Adrenal gland (tissue), 5 donors: ENCODE measurements around the gene RPS6KA1.

Experiments
- POLR2A ChIP-seq, 2 donors: fragments of 450-650 bp; IDR thresholded peaks; one replicate each; pipeline ENCODE4 v1.6.1; 2017; ENCODE audit warnings: antibody characterized with exemption in 2 of 2, mild to moderate bottlenecking in 2 of 2, moderate library complexity in 1 of 2
- TF ChIP-seq, protein P1 (sequence below), 6 experiments: fragments of 450-650 bp in 4 of 6; fragments of 200-600 bp in 2 of 6; sonication (generic) in 1 of 6; IDR thresholded peaks; 1 replicate in 5 of 6; 2 replicates in 1 of 6; pipeline versions ENCODE4 v1.5.1 to v1.8.0; 2016 to 2021; ENCODE audit warnings: antibody characterized with exemption in 6 of 6, mild to moderate bottlenecking in 2 of 6, moderate library complexity in 1 of 6
- donor health status: DM: no; HTN: no; CAD: no.

- TF ChIP-seq, protein P1, sequence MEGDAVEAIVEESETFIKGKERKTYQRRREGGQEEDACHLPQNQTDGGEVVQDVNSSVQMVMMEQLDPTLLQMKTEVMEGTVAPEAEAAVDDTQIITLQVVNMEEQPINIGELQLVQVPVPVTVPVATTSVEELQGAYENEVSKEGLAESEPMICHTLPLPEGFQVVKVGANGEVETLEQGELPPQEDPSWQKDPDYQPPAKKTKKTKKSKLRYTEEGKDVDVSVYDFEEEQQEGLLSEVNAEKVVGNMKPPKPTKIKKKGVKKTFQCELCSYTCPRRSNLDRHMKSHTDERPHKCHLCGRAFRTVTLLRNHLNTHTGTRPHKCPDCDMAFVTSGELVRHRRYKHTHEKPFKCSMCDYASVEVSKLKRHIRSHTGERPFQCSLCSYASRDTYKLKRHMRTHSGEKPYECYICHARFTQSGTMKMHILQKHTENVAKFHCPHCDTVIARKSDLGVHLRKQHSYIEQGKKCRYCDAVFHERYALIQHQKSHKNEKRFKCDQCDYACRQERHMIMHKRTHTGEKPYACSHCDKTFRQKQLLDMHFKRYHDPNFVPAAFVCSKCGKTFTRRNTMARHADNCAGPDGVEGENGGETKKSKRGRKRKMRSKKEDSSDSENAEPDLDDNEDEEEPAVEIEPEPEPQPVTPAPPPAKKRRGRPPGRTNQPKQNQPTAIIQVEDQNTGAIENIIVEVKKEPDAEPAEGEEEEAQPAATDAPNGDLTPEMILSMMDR (IDR thresholded peaks at IDR 0.05): no peak
- no peak for TF ChIP-seq POLR2A (IDR thresholded peaks at IDR 0.05)
Measured at GRCh38 chr1:26553942-26554682, 24.6 kb downstream of the RPS6KA1 start.
